ENCODE results near the gene KRTAP5-8. TPM values are rescaled to one million over a fixed set of nuclear protein-coding genes. Genes with fewer than 3 reads are reported as not detected.

Gene KRTAP5-8
- total and polyA plus RNA-seq, 9 of the 15 experiments (the other 6 are each of a cell fraction or from before 2014, with no cell fraction given), result not detected

DNA sequence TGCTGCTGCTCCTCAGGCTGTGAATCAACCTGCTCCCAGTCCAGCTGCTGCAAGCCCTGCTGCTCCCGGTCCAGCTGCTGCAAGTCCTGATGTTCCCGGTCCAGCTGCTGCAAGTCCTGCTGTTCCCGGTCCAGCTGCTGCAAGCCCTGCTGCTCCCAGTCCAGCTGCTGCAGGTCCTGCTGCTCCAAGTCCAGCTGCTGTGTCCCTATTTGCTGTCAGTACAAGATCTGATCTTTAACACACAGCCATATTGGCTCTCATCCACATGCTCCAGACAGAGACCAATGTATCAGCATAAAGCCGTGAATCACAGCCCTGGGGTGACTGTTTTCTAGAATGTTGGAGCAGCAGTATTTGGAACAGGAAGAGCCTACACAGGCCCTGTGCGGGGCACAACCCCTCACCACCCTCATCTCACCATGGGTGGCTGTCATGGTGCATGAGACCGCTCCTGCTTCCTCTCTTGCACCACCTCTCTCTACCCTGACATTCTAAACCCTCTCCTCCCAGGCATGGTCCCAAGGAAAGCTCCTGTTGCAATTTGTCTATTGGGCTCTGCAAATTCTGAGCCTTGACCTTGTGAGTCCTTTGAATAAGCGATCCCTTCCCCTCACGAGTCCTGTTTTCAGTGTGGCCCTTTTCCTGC is 31.0 kb downstream of the KRTAP5-8 start:
- TF ChIP-seq SMARCC2 (IDR thresholded peaks at IDR 0.05; ENCODE audit: low read depth), result no peak
- no peak for TF ChIP-seq HDAC3 (IDR thresholded peaks at IDR 0.05; ENCODE audit: borderline replicate concordance, partially characterized antibody)
- TF ChIP-seq HLTF (IDR thresholded peaks at IDR 0.05), result no peak
- TF ChIP-seq RCOR1 (IDR thresholded peaks at IDR 0.05; ENCODE audit: borderline replicate concordance in 1 of 2, low read depth in 2 of 2, low read length in 2 of 2), result no peak
- no peak for TF ChIP-seq ZFP36 (IDR thresholded peaks at IDR 0.05; ENCODE audit: low read depth, low read length, partially characterized antibody)
- TF ChIP-seq PRDM10 (IDR thresholded peaks at IDR 0.05; ENCODE audit: partially characterized antibody), result no peak
- no peak for TF ChIP-seq ILK (tag; IDR thresholded peaks at IDR 0.05; ENCODE audit: borderline replicate concordance, low read depth)
- no peak for TF ChIP-seq CREM (IDR thresholded peaks at IDR 0.05; ENCODE audit: low read depth)
- TF ChIP-seq EP400 (IDR thresholded peaks at IDR 0.05), result no peak
- TF ChIP-seq ZBTB5 (IDR thresholded peaks at IDR 0.05), result no peak
- H3K9ac ChIP-seq (ENCODE audit: insufficient read depth in 1 of 2, low read depth in 2 of 2, low read length in 2 of 2), result no peak overlapping the region
- intact Hi-C loops (cut with micrococcal nuclease), result no loop called here
- H3K27ac ChIP-seq (ENCODE audit: extremely low read depth, low read depth, low read length), result no peak overlapping the region
- no peak overlapping the region for H3K4me2 ChIP-seq (ENCODE audit: insufficient read depth, low read length)
- no peak overlapping the region for H3K4me3 ChIP-seq
- 0% methylated on average over 8 of the region's 8 CpGs for WGBS (ENCODE audit: insufficient coverage, low coverage, missing lambda C conversion rate)
- no peaks in the 10 kb centered on the region for H3K36me3 ChIP-seq (ENCODE audit: control insufficient read depth, insufficient read depth, low read length)
- H2AFZ ChIP-seq (ENCODE audit: low read depth, low read length), result no peak overlapping the region
- no peak for ATAC-seq
- no peak for FAIRE-seq
- no peak for DNase-seq (ENCODE audit: extremely low read depth in 1 of 4, low spot score in 3 of 4)
- H3K9me3 ChIP-seq (replicated peaks; ENCODE audit: control insufficient read depth, insufficient read depth, low read depth, low read length), result no peaks in the 10 kb centered on the region
- no peaks in the 10 kb centered on the region for H3K9me1 ChIP-seq (ENCODE audit: control insufficient read depth, insufficient read depth, low read length)
- H4K20me1 ChIP-seq (replicated peaks; ENCODE audit: control insufficient read depth, insufficient read depth, low read length), result no peaks in the 10 kb centered on the region
- ChIA-PET POLR2A (no interaction called here), CTCF (ENCODE audit: low intra/inter-chr PET ratio) (no interaction called here)
- no peaks in the 10 kb centered on the region for H3K79me2 ChIP-seq (ENCODE audit: control insufficient read depth, insufficient read depth, low read length)
- in situ Hi-C loops (cut with MboI), result no loop called here
- no TSS peak for BruUV-seq (replicated peaks)
- peaks cover 21 to 63% of the 10 kb centered on the region in 2 experiments for H3K27me3 ChIP-seq (ENCODE audit: control insufficient read depth in 2 of 2, insufficient read depth in 2 of 2, low read length in 2 of 2)
- H3K4me1 ChIP-seq (replicated peaks in 1 of 2; ENCODE audit: control insufficient read depth in 2 of 2, insufficient read depth in 2 of 2, low read length in 2 of 2), result no peaks in the 10 kb centered on the region
